Hepatocyte (in vitro differentiated cells): ENCODE measurements around the gene KRTAP10-3. TPM values are rescaled to one million over a fixed set of nuclear protein-coding genes. Genes with fewer than 3 reads are reported as not detected.
"Not testable (repeated sequence)": the region's sequence is repeated elsewhere in the genome, so short reads cannot be mapped to it uniquely, and the experiment has no call there.

Experiments
- DNase-seq: peaks from one replicate; pipeline ENCODE4 v3.0.0-alpha.2; 2016; ENCODE audit warnings: low spot score
- H2AFZ ChIP-seq: fragments of 200-600 bp; sonication (generic); 2 replicates; pipeline ENCODE4 v1.6.0; 2016; ENCODE audit warnings: antibody characterized with exemption, mild to moderate bottlenecking
- H3K27ac ChIP-seq: fragments of 200-600 bp; sonication (generic); 2 replicates; pipeline ENCODE4 v1.5.1; 2016; ENCODE audit warnings: mild to moderate bottlenecking
- H3K27me3 ChIP-seq: fragments of 200-600 bp; sonication (generic); 2 replicates; pipeline ENCODE4 v1.6.1; 2016
- H3K36me3 ChIP-seq: fragments of 200-600 bp; sonication (generic); replicated peaks from 2 replicates; pipeline ENCODE4 v1.5.1; 2016; ENCODE audit warnings: low read depth; ENCODE audit not compliant: insufficient read depth
- H3K4me1 ChIP-seq: fragments of 200-600 bp; sonication (generic); 2 replicates; pipeline ENCODE4 v1.5.1; 2016; ENCODE audit warnings: mild to moderate bottlenecking, moderate library complexity; ENCODE audit not compliant: insufficient read depth
- H3K4me2 ChIP-seq: fragments of 200-600 bp; sonication (generic); 2 replicates; pipeline ENCODE4 v1.6.0; 2016
- H3K4me3 ChIP-seq: fragments of 200-600 bp; sonication (generic); 2 replicates; pipeline ENCODE4 v1.5.1; 2016; ENCODE audit warnings: mild to moderate bottlenecking
- H3K79me2 ChIP-seq: fragments of 200-600 bp; sonication (generic); 2 replicates; pipeline ENCODE4 v1.6.0; 2017; ENCODE audit warnings: mild to moderate bottlenecking
- H3K9me2 ChIP-seq: fragments of 200-600 bp; sonication (generic); replicated peaks from 2 replicates; pipeline ENCODE4 v1.6.0; 2017; ENCODE audit warnings: mild to moderate bottlenecking; ENCODE audit not compliant: insufficient read depth
- H3K9me3 ChIP-seq: fragments of 200-600 bp; sonication (generic); 2 replicates; pipeline ENCODE4 v1.5.1; 2016; ENCODE audit warnings: low read depth, mild to moderate bottlenecking
- H4K20me1 ChIP-seq: fragments of 200-600 bp; sonication (generic); 2 replicates; pipeline ENCODE4 v1.6.0; 2016; ENCODE audit warnings: mild to moderate bottlenecking; ENCODE audit not compliant: insufficient read depth, poor library complexity, severe bottlenecking
- EZH2 ChIP-seq: fragments of 200-600 bp; sonication (generic); IDR thresholded peaks from 2 replicates; pipeline ENCODE4 v1.6.1; 2016; ENCODE audit warnings: antibody characterized with exemption, mild to moderate bottlenecking, borderline replicate concordance
- EZH2phosphoT487 ChIP-seq: fragments of 200-600 bp; sonication (generic); IDR thresholded peaks from one replicate; pipeline ENCODE4 v1.6.1; 2018; ENCODE audit warnings: antibody characterized with exemption, mild to moderate bottlenecking, low read depth, moderate library complexity; ENCODE audit not compliant: unreplicated experiment, severe bottlenecking
- WGBS: methylation state at CpG from one replicate; pipeline ENCODE4 v1.1.6; 2016; ENCODE audit warnings: low lambda C conversion rate; ENCODE audit errors: missing lambda C conversion rate; 5-methylcytosine and 5-hydroxymethylcytosine counted together
- polyA plus RNA-seq: library from polyadenylated mRNA; unstranded; fragments of >200 nt; fragmentation: Nextera tagmentation; extraction: Ambion mirVana; gene quantifications from 2 replicates; pipeline ENCODE4 v1.2.1, GENCODE V29; 2016
- total RNA-seq: library from RNA; depleted of rRNA; stranded (reverse); fragments of >200 nt; gene quantifications from 2 replicates; pipeline ENCODE4 v1.2.3, GENCODE V29; 2014
- TF ChIP-seq, protein P1 (sequence below): fragments of 200-600 bp; sonication (generic); IDR thresholded peaks from 2 replicates; pipeline ENCODE4 v1.5.1; 2016; ENCODE audit warnings: antibody characterized with exemption, mild to moderate bottlenecking; ENCODE audit not compliant: poor library complexity

Gene KRTAP10-3
- total and polyA plus RNA-seq, 2 experiments from 2014 or later, result not detected

DNA sequence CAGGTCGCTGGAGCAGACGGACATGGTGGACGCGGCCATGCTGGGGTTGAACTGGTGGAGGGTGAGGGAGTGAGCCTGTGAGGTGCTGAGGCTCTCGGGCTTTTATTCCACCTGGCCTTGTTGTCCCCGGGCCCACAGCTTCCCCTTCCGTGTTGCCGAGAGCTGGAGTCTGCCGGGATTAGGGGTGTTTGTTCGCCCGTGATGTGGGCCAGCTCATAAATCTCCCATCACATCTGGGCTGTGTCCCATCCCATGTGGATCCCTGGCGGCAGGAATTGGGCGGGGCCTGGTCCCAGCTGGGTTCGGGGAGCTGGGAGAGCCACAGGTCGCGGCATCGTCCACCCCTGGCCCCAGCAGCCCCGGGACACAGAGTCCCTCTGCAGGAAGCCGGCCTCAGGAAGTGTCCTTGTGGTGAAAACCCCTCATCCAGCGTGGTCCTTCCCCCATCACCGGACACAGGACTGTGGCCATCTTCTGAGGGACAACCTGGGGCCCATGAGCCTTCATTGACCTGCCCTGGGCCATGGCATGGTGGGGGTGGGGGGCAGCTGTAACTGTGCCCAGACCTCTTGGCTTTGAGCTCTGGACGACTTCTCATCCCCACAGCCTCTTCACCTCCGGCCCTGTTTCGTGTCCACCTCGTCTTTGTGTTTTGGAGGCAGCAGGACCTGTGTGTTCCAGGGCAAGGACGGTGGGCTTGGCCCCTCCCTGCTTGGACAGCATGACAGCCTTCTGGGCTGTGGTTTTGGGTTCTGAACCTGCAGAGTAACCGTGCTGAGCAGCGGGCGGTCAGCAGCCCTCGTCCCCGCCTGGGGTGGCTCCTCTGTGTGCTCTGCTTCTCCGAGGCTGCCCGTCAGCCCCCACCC is 34.1 kb upstream of the KRTAP10-3 start, which contains the start of gene KRTAP10-6:
Gene KRTAP10-6, minus strand, starts transcription at position 60 of the 866 bp plus-strand sequence. Its CDS starts 21 bp downstream, at position 39.
- Histone ChIP-seq H3K27me3 (no peaks in the 10 kb centered on the region), H3K27ac (no peak within 1 kb of the TSS), H3K9me3 (no peaks in the 10 kb centered on the region), H3K79me2 (no peaks in the 10 kb centered on the region), H3K4me2 (no peak within 1 kb of the TSS), H2AFZ (no peak within 1 kb of the TSS), H3K4me1 (peaks cover 7% of the 10 kb centered on the region), H4K20me1 (no peaks in the 10 kb centered on the region), H3K9me2 (no peaks in the 10 kb centered on the region), H3K4me3 (no peak within 1 kb of the TSS), H3K36me3 (no peaks in the 10 kb centered on the region)
- TF ChIP-seq, protein P1, sequence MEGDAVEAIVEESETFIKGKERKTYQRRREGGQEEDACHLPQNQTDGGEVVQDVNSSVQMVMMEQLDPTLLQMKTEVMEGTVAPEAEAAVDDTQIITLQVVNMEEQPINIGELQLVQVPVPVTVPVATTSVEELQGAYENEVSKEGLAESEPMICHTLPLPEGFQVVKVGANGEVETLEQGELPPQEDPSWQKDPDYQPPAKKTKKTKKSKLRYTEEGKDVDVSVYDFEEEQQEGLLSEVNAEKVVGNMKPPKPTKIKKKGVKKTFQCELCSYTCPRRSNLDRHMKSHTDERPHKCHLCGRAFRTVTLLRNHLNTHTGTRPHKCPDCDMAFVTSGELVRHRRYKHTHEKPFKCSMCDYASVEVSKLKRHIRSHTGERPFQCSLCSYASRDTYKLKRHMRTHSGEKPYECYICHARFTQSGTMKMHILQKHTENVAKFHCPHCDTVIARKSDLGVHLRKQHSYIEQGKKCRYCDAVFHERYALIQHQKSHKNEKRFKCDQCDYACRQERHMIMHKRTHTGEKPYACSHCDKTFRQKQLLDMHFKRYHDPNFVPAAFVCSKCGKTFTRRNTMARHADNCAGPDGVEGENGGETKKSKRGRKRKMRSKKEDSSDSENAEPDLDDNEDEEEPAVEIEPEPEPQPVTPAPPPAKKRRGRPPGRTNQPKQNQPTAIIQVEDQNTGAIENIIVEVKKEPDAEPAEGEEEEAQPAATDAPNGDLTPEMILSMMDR, result no peak
- no peak for TF ChIP-seq EZH2phosphoT487
- no peak for TF ChIP-seq EZH2
- DNase-seq, result no peak
- WGBS, result 79% methylated on average over 33 of the region's 33 CpGs

GRCh38 chr21:44591801-44592130 is 33.2 kb upstream of the KRTAP10-3 start:
- not testable (repeated sequence) for H3K36me3 ChIP-seq

GRCh38 chr21:44590897-44591800 is 32.6 kb upstream of the KRTAP10-3 start:
- DNase-seq, result not testable (repeated sequence)

More at GRCh38 chr21:44591801-44592130, 33.2 kb upstream of the KRTAP10-3 start:
- not testable (repeated sequence) for H3K79me2 ChIP-seq, H3K27ac ChIP-seq, H2AFZ ChIP-seq, H3K4me2 ChIP-seq, H3K9me3 ChIP-seq, DNase-seq, H4K20me1 ChIP-seq, H3K9me2 ChIP-seq, H3K27me3 ChIP-seq, H3K4me1 ChIP-seq, H3K4me3 ChIP-seq
- 86% methylated on average over 3 of the region's 4 CpGs for WGBS

GRCh38 chr21:44590311-44590721 is 31.7 kb upstream of the KRTAP10-3 start:
- no peak for TF ChIP-seq EZH2phosphoT487
- TF ChIP-seq, protein P1, result no peak
- no peak for TF ChIP-seq EZH2
- H3K36me3 ChIP-seq, result no peaks in the 10 kb centered on the region
- no peak overlapping the region for H3K27ac ChIP-seq
- no peak for DNase-seq
- no peak overlapping the region for H3K4me2 ChIP-seq
- H3K27me3 ChIP-seq, result no peaks in the 10 kb centered on the region
- WGBS, result 96% methylated on average over 10 of the region's 10 CpGs
- H4K20me1 ChIP-seq, result no peaks in the 10 kb centered on the region
- H3K79me2 ChIP-seq, result no peaks in the 10 kb centered on the region
- peaks cover 7% of the 10 kb centered on the region for H3K4me1 ChIP-seq
- H2AFZ ChIP-seq, result no peak overlapping the region
- no peaks in the 10 kb centered on the region for H3K9me2 ChIP-seq
- no peaks in the 10 kb centered on the region for H3K9me3 ChIP-seq
- no peak overlapping the region for H3K4me3 ChIP-seq

More at GRCh38 chr21:44590897-44591800, 32.6 kb upstream of the KRTAP10-3 start:
- H3K9me2 ChIP-seq, H4K20me1 ChIP-seq, H3K36me3 ChIP-seq, H3K79me2 ChIP-seq, H3K27me3 ChIP-seq, H3K27ac ChIP-seq, H3K4me1 ChIP-seq, H3K4me3 ChIP-seq, H2AFZ ChIP-seq, H3K9me3 ChIP-seq, H3K4me2 ChIP-seq: not testable (repeated sequence)
- 89% methylated on average over 17 of the region's 19 CpGs for WGBS
